ENCODE results near the gene NFATC1. TPM values are rescaled to one million over a fixed set of nuclear protein-coding genes. Genes with fewer than 3 reads are reported as not detected.

Gene NFATC1
- total RNA-seq, 5 donors from 2014 or later (not counting 1 experiment from before 2014, with no cell fraction given): 58.1 to 108 (median 66.0) TPM

GRCh38 chr18:79385708-79386341 lies 9.9 kb upstream of the NFATC1 start:
- Histone ChIP-seq H3K4me1 (ENCODE audit: control insufficient read depth in 1 of 2, extremely low read depth in 1 of 2, insufficient read depth in 2 of 2, low read length in 2 of 2) (peaks cover 2 to 3% of the 10 kb centered on the region in 2 experiments), H3K27me3 (replicated peaks in 1 of 2; ENCODE audit: control insufficient read depth in 2 of 2, extremely low read depth in 1 of 2, insufficient read depth in 2 of 2, low read length in 1 of 2) (peaks cover 0 to 12% of the 10 kb centered on the region in 2 experiments), H3K9me3 (no peaks in the 10 kb centered on the region), H3K36me3 (ENCODE audit: control insufficient read depth in 2 of 2, extremely low read depth in 1 of 2, insufficient read depth in 1 of 2, low read length in 1 of 2) (no peaks in the 10 kb centered on the region), H3K4me3 (ENCODE audit: control insufficient read depth in 1 of 2, extremely low read depth in 1 of 2, low read length in 1 of 2) (no peak overlapping the region), H3K27ac (ENCODE audit: low read length) (no peak overlapping the region)
- 75% methylated on average over 17 of the region's 21 CpGs for WGBS (ENCODE audit: insufficient coverage)
- H3K27me3 Mint-ChIP-seq: peaks cover 0 to 1% of the 10 kb centered on the region in 2 donors
- no peaks in the 10 kb centered on the region for H3K36me3 Mint-ChIP-seq
- H3K4me1 Mint-ChIP-seq: peaks cover 7 to 27% (median 9%) of the 10 kb centered on the region in 3 donors
- no peaks in the 10 kb centered on the region for H3K9me3 Mint-ChIP-seq
- ChIA-PET CTCF (interaction anchor here in 1 of 2 donors (0.5 kb wide), 1 partner anchor 24 kb away, joined by 3 read pairs; no protein-coding TSS in a partner anchor), POLR2A (no interaction called here)
- H3K27ac Mint-ChIP-seq: no peak overlapping the region
- DNase-seq (no peak), ATAC-seq (replicated peaks in 1 of 4) (no peak)
- H3K4me3 Mint-ChIP-seq: no peak overlapping the region

DNA sequence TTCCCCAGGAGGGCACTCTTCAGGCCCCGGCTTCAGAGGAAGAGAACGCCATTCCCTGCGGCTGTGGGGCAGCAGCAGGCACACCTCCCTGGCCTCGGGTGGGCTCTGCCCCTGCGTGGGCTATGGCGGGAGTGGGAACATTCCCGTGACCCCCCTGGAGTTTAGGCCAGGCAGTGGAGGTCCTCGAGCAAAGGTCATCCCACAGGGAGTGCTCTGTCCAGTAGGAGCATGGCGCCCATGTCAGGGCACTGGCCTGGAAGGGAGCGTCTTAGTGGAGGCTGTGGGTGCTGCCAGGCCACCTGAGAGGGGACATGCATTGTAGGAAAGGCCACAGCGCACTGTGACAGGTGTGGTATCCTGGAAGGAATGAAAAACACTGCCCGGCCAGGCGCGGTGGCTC lies 9.2 kb upstream of the NFATC1 start:
- Mint-ChIP-seq H3K4me1 (peaks cover 7 to 27% (median 9%) of the 10 kb centered on the region in 3 donors), H3K27ac (no peak overlapping the region), H3K27me3 (peaks cover 0 to 1% of the 10 kb centered on the region in 2 donors), H3K9me3 (no peaks in the 10 kb centered on the region), H3K4me3 (no peak overlapping the region), H3K36me3 (no peaks in the 10 kb centered on the region)
- 87% methylated on average over 11 of the region's 14 CpGs for WGBS (ENCODE audit: insufficient coverage)
- POLR2A ChIA-PET: no interaction called here
- Histone ChIP-seq H3K27me3 (replicated peaks in 1 of 2; ENCODE audit: control insufficient read depth in 2 of 2, extremely low read depth in 1 of 2, insufficient read depth in 2 of 2, low read length in 1 of 2) (peaks cover 0 to 16% of the 10 kb centered on the region in 2 experiments), H3K27ac (ENCODE audit: low read length) (no peak overlapping the region), H3K4me1 (ENCODE audit: control insufficient read depth in 1 of 2, extremely low read depth in 1 of 2, insufficient read depth in 2 of 2, low read length in 2 of 2) (peaks cover 0 to 2% of the 10 kb centered on the region in 2 experiments), H3K4me3 (ENCODE audit: control insufficient read depth in 1 of 2, extremely low read depth in 1 of 2, low read length in 1 of 2) (no peak overlapping the region), H3K36me3 (ENCODE audit: control insufficient read depth in 2 of 2, extremely low read depth in 1 of 2, insufficient read depth in 1 of 2, low read length in 1 of 2) (no peaks in the 10 kb centered on the region), H3K9me3 (no peaks in the 10 kb centered on the region)
- CTCF ChIA-PET: no interaction called here
- no peak for ATAC-seq (replicated peaks in 1 of 4)
- no peak for DNase-seq

- DNase-seq (no peak), ATAC-seq (replicated peaks in 1 of 4) (no peak)
- Mint-ChIP-seq H3K27me3 (peaks cover 0 to 1% of the 10 kb centered on the region in 2 donors), H3K4me1 (peaks cover 9 to 31% (median 13%) of the 10 kb centered on the region in 3 donors), H3K36me3 (no peaks in the 10 kb centered on the region), H3K4me3 (no peak overlapping the region), H3K27ac (peak overlapping the region in 1 of 2 donors; percentile 8), H3K9me3 (no peaks in the 10 kb centered on the region)
- peaks cover 0 to 18% of the 10 kb centered on the region in 2 experiments for H3K27me3 ChIP-seq (replicated peaks in 1 of 2; ENCODE audit: control insufficient read depth in 2 of 2, extremely low read depth in 1 of 2, insufficient read depth in 2 of 2, low read length in 1 of 2)
- H3K4me1 ChIP-seq (ENCODE audit: control insufficient read depth in 1 of 2, extremely low read depth in 1 of 2, insufficient read depth in 2 of 2, low read length in 2 of 2): peaks cover 0 to 2% of the 10 kb centered on the region in 2 experiments
- WGBS (ENCODE audit: insufficient coverage): 84% methylated on average over 3 of the region's 6 CpGs
- H3K4me3 ChIP-seq (ENCODE audit: control insufficient read depth in 1 of 2, extremely low read depth in 1 of 2, low read length in 1 of 2): no peak overlapping the region
- H3K27ac ChIP-seq (ENCODE audit: low read length): no peak overlapping the region
- ChIA-PET POLR2A (no interaction called here), CTCF (no interaction called here)
- no peaks in the 10 kb centered on the region for H3K36me3 ChIP-seq (ENCODE audit: control insufficient read depth in 2 of 2, extremely low read depth in 1 of 2, insufficient read depth in 1 of 2, low read length in 1 of 2)
- no peaks in the 10 kb centered on the region for H3K9me3 ChIP-seq
Measured at GRCh38 chr18:79387214-79387613, 8.5 kb upstream of the NFATC1 start.

DNA sequence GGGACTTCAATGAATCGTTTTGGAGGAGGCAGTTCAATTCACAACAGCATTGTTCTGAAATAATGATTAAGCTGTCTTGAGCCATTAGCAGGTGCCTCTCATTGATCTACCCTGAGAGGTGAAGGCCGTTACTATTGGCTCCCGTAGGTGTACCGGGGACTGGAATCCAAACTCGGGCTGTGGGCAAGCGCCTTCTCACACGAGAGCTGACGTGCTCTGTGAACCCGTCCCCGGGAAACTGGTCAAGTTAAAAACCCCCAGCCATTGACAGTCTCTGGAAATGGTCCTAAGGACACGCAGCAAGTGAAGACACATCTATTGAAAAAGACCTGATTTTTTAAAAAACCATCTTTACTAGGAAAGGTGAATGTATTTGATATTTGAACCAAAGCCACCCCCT lies 8.1 kb upstream of the NFATC1 start:
- no peaks in the 10 kb centered on the region for H3K36me3 Mint-ChIP-seq
- Histone ChIP-seq H3K9me3 (no peaks in the 10 kb centered on the region), H3K4me1 (ENCODE audit: control insufficient read depth in 1 of 2, extremely low read depth in 1 of 2, insufficient read depth in 2 of 2, low read length in 2 of 2) (peaks cover 0 to 2% of the 10 kb centered on the region in 2 experiments), H3K27ac (ENCODE audit: low read length) (no peak overlapping the region), H3K27me3 (replicated peaks in 1 of 2; ENCODE audit: control insufficient read depth in 2 of 2, extremely low read depth in 1 of 2, insufficient read depth in 2 of 2, low read length in 1 of 2) (peaks cover 0 to 20% of the 10 kb centered on the region in 2 experiments), H3K4me3 (ENCODE audit: control insufficient read depth in 1 of 2, extremely low read depth in 1 of 2, low read length in 1 of 2) (no peak overlapping the region), H3K36me3 (ENCODE audit: control insufficient read depth in 2 of 2, extremely low read depth in 1 of 2, insufficient read depth in 1 of 2, low read length in 1 of 2) (no peaks in the 10 kb centered on the region)
- 71% methylated on average over 9 of the region's 11 CpGs for WGBS (ENCODE audit: insufficient coverage)
- no peak for ATAC-seq (replicated peaks in 1 of 4)
- H3K27ac Mint-ChIP-seq: peak overlapping the region in 1 of 2 donors; percentile 8
- POLR2A ChIA-PET: no interaction called here
- CTCF ChIA-PET: no interaction called here
- no peaks in the 10 kb centered on the region for H3K9me3 Mint-ChIP-seq
- H3K27me3 Mint-ChIP-seq: peaks cover 0 to 1% of the 10 kb centered on the region in 2 donors
- H3K4me3 Mint-ChIP-seq: no peak overlapping the region
- no peak for DNase-seq
- H3K4me1 Mint-ChIP-seq: peaks cover 13 to 35% (median 17%) of the 10 kb centered on the region in 3 donors

DNA sequence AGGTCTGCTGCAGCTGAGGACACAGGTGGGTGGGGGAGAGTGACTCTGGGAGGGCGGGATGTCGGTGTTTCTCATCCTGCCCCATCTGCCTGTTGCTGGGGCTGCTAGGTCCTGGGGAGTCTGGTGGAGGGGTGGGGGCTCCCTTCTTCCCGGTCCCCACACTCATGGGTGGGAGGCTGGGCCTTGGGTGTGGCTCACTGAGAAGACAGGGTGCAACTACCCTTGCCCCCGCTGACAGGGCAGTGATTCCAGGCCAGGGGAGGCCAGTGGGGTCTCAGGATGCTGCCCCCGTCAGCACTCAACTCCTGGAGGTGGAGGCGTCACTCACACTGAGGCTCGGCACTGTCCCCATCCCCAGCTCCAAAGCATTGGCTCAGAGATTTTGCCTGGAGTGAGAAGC lies 7.7 kb upstream of the NFATC1 start:
- Mint-ChIP-seq H3K27me3 (peaks cover 0 to 3% of the 10 kb centered on the region in 2 donors), H3K4me1 (peaks cover 16 to 39% (median 20%) of the 10 kb centered on the region in 3 donors), H3K36me3 (no peaks in the 10 kb centered on the region), H3K27ac (no peak overlapping the region), H3K9me3 (no peaks in the 10 kb centered on the region), H3K4me3 (no peak overlapping the region)
- Histone ChIP-seq H3K27ac (ENCODE audit: low read length) (no peak overlapping the region), H3K4me3 (ENCODE audit: control insufficient read depth in 1 of 2, extremely low read depth in 1 of 2, low read length in 1 of 2) (no peak overlapping the region), H3K36me3 (ENCODE audit: control insufficient read depth in 2 of 2, extremely low read depth in 1 of 2, insufficient read depth in 1 of 2, low read length in 1 of 2) (no peaks in the 10 kb centered on the region), H3K27me3 (replicated peaks in 1 of 2; ENCODE audit: control insufficient read depth in 2 of 2, extremely low read depth in 1 of 2, insufficient read depth in 2 of 2, low read length in 1 of 2) (peaks cover 0 to 24% of the 10 kb centered on the region in 2 experiments), H3K9me3 (no peaks in the 10 kb centered on the region), H3K4me1 (ENCODE audit: control insufficient read depth in 1 of 2, extremely low read depth in 1 of 2, insufficient read depth in 2 of 2, low read length in 2 of 2) (peaks cover 3 to 5% of the 10 kb centered on the region in 2 experiments)
- ATAC-seq (replicated peaks in 1 of 4) (no peak), DNase-seq (peak in 1 of 35 experiments; percentile 12)
- CTCF ChIA-PET: no interaction called here
- WGBS (ENCODE audit: insufficient coverage): 80% methylated on average over 1 of the region's 7 CpGs
- POLR2A ChIA-PET: no interaction called here

- no CpG with 5 or more reads among the region's 4 CpGs for WGBS (ENCODE audit: insufficient coverage)
- CTCF ChIA-PET: interaction anchor here in 1 of 2 donors (2.9 kb wide), 1 partner anchor 11 kb away, joined by 8 read pairs; no protein-coding TSS in a partner anchor
- POLR2A ChIA-PET: no interaction called here
- Mint-ChIP-seq H3K27me3 (peaks cover 0 to 3% of the 10 kb centered on the region in 2 donors), H3K4me1 (peaks cover 21 to 46% (median 25%) of the 10 kb centered on the region in 3 donors), H3K4me3 (no peak overlapping the region), H3K27ac (no peak overlapping the region), H3K9me3 (no peaks in the 10 kb centered on the region), H3K36me3 (no peaks in the 10 kb centered on the region)
- Histone ChIP-seq H3K27ac (ENCODE audit: low read length) (no peak overlapping the region), H3K36me3 (ENCODE audit: control insufficient read depth in 2 of 2, extremely low read depth in 1 of 2, insufficient read depth in 1 of 2, low read length in 1 of 2) (no peaks in the 10 kb centered on the region), H3K27me3 (replicated peaks in 1 of 2; ENCODE audit: control insufficient read depth in 2 of 2, extremely low read depth in 1 of 2, insufficient read depth in 2 of 2, low read length in 1 of 2) (peaks cover 0 to 31% of the 10 kb centered on the region in 2 experiments), H3K9me3 (no peaks in the 10 kb centered on the region), H3K4me3 (ENCODE audit: control insufficient read depth in 1 of 2, extremely low read depth in 1 of 2, low read length in 1 of 2) (no peak overlapping the region), H3K4me1 (ENCODE audit: control insufficient read depth in 1 of 2, extremely low read depth in 1 of 2, insufficient read depth in 2 of 2, low read length in 2 of 2) (peaks cover 6 to 13% of the 10 kb centered on the region in 2 experiments)
- DNase-seq: no peak
- no peak for ATAC-seq (replicated peaks in 1 of 4)
Measured at GRCh38 chr18:79389689-79390088, 6.0 kb upstream of the NFATC1 start.
